ENCODE data around the gene PSMD12. TPM values are rescaled to one million over a fixed set of nuclear protein-coding genes. Genes with fewer than 3 reads are reported as not detected.

The PSMD12 gene
- total RNA-seq, 1 experiment from 2014 or later = 60.0 TPM

DNA sequence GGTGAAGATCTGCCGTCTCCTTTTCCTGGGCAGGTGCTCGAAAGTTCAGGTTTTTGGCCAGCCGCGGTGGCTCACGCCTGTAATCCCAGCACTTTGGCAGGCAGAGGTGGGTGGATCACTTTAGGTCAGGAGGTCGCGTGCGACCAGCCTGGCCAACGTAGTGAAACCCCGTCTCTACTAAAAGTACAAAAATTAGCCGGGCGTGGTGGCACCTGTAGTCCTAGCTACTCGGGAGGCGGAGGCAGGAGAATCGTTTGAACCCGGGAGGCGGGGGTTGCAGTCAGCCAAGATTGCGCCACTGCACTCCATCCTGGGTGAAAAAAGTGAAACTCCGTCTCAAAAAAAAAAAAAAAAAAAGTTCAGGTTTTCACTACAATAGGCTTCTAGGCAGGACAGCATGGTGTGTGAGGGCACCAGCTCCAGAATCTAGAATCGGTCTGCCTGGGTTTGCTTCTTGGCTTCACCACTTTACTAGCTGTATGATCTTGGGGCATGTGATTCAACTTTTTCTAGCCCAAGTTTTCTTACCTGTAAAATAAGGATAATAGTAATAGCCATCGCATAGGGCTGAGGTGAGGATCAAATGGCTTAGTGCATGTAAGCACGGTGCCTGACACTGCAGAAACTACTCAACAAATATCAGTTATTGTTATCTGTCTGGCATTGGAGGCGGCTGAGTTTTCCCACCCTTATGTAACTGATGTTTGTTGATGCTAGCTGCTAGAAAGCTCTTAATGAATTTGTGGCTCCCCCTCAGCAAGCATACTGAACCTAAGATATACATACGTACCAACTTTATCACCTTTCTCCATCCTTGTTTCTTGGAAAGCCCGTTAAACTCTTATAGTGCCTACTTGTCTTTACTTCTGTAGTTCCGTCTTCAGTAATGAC, 1.3 kb downstream of the PSMD12 start:
- peak overlapping the region; percentile 99 for H3K4me2 ChIP-seq (ENCODE audit: low read length)
- peaks cover 56% of the 10 kb centered on the region for H4K20me1 ChIP-seq (ENCODE audit: low read length)
- ChIA-PET CTCF (interaction anchor here (0.7 kb wide), 1 partner anchor 11 kb away, joined by 5 read pairs; no protein-coding TSS in a partner anchor), POLR2A (ENCODE audit: unreplicated experiment) (interaction anchor here (0.6 to 1.0 kb wide), 4 partner anchors 13 to 841 kb away, joined by 3 to 21 read pairs (median 4); no protein-coding TSS in a partner anchor)
- no peak overlapping the region for H2AFZ ChIP-seq (ENCODE audit: low read length)
- no peaks in the 10 kb centered on the region for H3K9me3 ChIP-seq (ENCODE audit: low read length)
- no peaks in the 10 kb centered on the region for H3K9me2 ChIP-seq (replicated peaks; ENCODE audit: low read length)
- intact Hi-C loops (cut with micrococcal nuclease) = loop anchor here (5.0 kb wide), 1 partner anchor 118 kb away; the partner anchor contains the start of gene HELZ
- no peaks in the 10 kb centered on the region for H3K27me3 ChIP-seq (ENCODE audit: low read length)
- H3K36me3 ChIP-seq (ENCODE audit: low read depth, low read length) = peaks cover 40% of the 10 kb centered on the region
- peak overlapping the region; percentile 81 for H3K27ac ChIP-seq (ENCODE audit: low read length)
- peaks cover 68% of the 10 kb centered on the region for H3K79me2 ChIP-seq (ENCODE audit: low read length)
- ATAC-seq = no peak
- BruUV-seq (replicated peaks) = no TSS peak
- peak overlapping the region; percentile 87 for H3K4me3 ChIP-seq (ENCODE audit: low read length)
- H3K9ac ChIP-seq (ENCODE audit: low read length) = peak overlapping the region; percentile 97
- no peaks in the 10 kb centered on the region for H3F3A ChIP-seq (ENCODE audit: low read length, unreplicated experiment)
- peaks cover 33% of the 10 kb centered on the region for H3K4me1 ChIP-seq (ENCODE audit: insufficient read depth, low read length)
- no peak for TF ChIP-seq EZH2phosphoT487 (IDR thresholded peaks at IDR 0.05; ENCODE audit: borderline replicate concordance, low read length)
- TF ChIP-seq EZH2 (IDR thresholded peaks at IDR 0.05; ENCODE audit: low read length, unreplicated experiment) = no peak
- DNase-seq = peak; percentile 33

- ChIA-PET POLR2A (ENCODE audit: unreplicated experiment) (no interaction called here), CTCF (no interaction called here)
- H3K4me3 ChIP-seq (ENCODE audit: low read length) = no peak overlapping the region
- no peaks in the 10 kb centered on the region for H3K9me3 ChIP-seq (ENCODE audit: low read length)
- no peak for ATAC-seq
- H3K36me3 ChIP-seq (ENCODE audit: low read depth, low read length) = peaks cover 63% of the 10 kb centered on the region
- no peak overlapping the region for H3K27ac ChIP-seq (ENCODE audit: low read length)
- TF ChIP-seq EZH2phosphoT487 (IDR thresholded peaks at IDR 0.05; ENCODE audit: borderline replicate concordance, low read length) = no peak
- no peak for TF ChIP-seq CTCF (conservative IDR thresholded peaks at IDR 0.05; ENCODE audit: low read depth, low read length)
- TF ChIP-seq EZH2 (IDR thresholded peaks at IDR 0.05; ENCODE audit: low read length, unreplicated experiment) = no peak
- H3K4me2 ChIP-seq (ENCODE audit: low read length) = no peak overlapping the region
- no peaks in the 10 kb centered on the region for H3F3A ChIP-seq (ENCODE audit: low read length, unreplicated experiment)
- intact Hi-C loops (cut with micrococcal nuclease) = no loop called here
- peaks cover 26% of the 10 kb centered on the region for H3K4me1 ChIP-seq (ENCODE audit: insufficient read depth, low read length)
- no peaks in the 10 kb centered on the region for H3K27me3 ChIP-seq (ENCODE audit: low read length)
- peaks cover 77% of the 10 kb centered on the region for H4K20me1 ChIP-seq (ENCODE audit: low read length)
- peaks cover 97% of the 10 kb centered on the region for H3K79me2 ChIP-seq (ENCODE audit: low read length)
- no TSS peak for BruUV-seq (replicated peaks)
- no peaks in the 10 kb centered on the region for H3K9me2 ChIP-seq (replicated peaks; ENCODE audit: low read length)
- DNase-seq = no peak
- H2AFZ ChIP-seq (ENCODE audit: low read length) = no peak overlapping the region
- no peak overlapping the region for H3K9ac ChIP-seq (ENCODE audit: low read length)
Observed at GRCh38 chr17:67362173-67362572, 4.2 kb downstream of the PSMD12 start.

DNA sequence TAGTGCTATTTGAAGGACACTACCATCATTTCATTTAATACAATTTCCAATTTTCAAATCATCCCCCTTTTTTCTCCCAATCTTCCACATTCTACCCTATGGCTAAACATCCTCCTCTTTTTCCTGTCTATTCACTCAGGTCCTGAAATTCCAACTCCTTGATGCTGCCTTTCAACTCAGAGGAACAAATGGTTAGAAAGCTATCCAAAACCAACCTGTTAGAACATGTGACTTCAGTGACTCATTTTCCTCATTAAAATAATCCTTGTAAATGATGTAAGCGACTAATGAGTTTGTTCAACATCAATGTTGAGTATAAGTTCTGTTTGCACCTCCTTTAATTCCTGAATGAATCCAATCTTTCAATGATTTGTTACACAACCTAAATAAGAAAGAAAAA, 5.5 kb downstream of the PSMD12 start:
- Histone ChIP-seq H3K4me3 (ENCODE audit: low read length) (no peak overlapping the region), H3K27me3 (ENCODE audit: low read length) (no peaks in the 10 kb centered on the region), H3K9me2 (replicated peaks; ENCODE audit: low read length) (no peaks in the 10 kb centered on the region), H3F3A (ENCODE audit: low read length, unreplicated experiment) (no peaks in the 10 kb centered on the region), H2AFZ (ENCODE audit: low read length) (no peak overlapping the region), H3K4me2 (ENCODE audit: low read length) (no peak overlapping the region), H3K9me3 (ENCODE audit: low read length) (no peaks in the 10 kb centered on the region), H4K20me1 (ENCODE audit: low read length) (peaks cover 75% of the 10 kb centered on the region), H3K4me1 (ENCODE audit: insufficient read depth, low read length) (peaks cover 22% of the 10 kb centered on the region), H3K36me3 (ENCODE audit: low read depth, low read length) (peaks cover 73% of the 10 kb centered on the region), H3K79me2 (ENCODE audit: low read length) (peaks cover 96% of the 10 kb centered on the region), H3K9ac (ENCODE audit: low read length) (no peak overlapping the region), H3K27ac (ENCODE audit: low read length) (no peak overlapping the region)
- POLR2A ChIA-PET (ENCODE audit: unreplicated experiment) = no interaction called here
- ATAC-seq = no peak
- no peak for DNase-seq
- BruUV-seq (replicated peaks) = no TSS peak
- intact Hi-C loops (cut with micrococcal nuclease) = loop anchor here (2.0 kb wide), 1 partner anchor 14 kb away; no protein-coding TSS in a partner anchor
- TF ChIP-seq CTCF (conservative IDR thresholded peaks at IDR 0.05; ENCODE audit: low read depth, low read length) (no peak), EZH2phosphoT487 (IDR thresholded peaks at IDR 0.05; ENCODE audit: borderline replicate concordance, low read length) (no peak), EZH2 (IDR thresholded peaks at IDR 0.05; ENCODE audit: low read length, unreplicated experiment) (no peak)
- CTCF ChIA-PET = interaction anchor here (0.6 to 1.0 kb wide), 2 partner anchors 277 to 357 kb away, joined by 3 to 4 read pairs; no protein-coding TSS in a partner anchor

All from PC-3 (cell line).